GM13977 (cell line): ENCODE results near the gene DTX3.
A peak's percentile ranks its signal among the peaks of the same experiment; 100 is the strongest.
"Not testable (repeated sequence)": the region's sequence is repeated elsewhere in the genome, so short reads cannot be mapped to it uniquely, and the experiment has no call there.

Experiments used
- DNase-seq: peaks from one replicate; pipeline ENCODE4 v3.0.0; 2012; ENCODE audit warnings: low spot score
- in situ Hi-C: fragments of 300-500 bp; cut with MboI; formaldehyde crosslinking; loops from one replicate; pipeline ENCODE4 v1.12.0; 2022; ENCODE audit warnings: low sequenced_read_pairs, low pct_unique_long_range_greater_than_20kb, mixed read lengths, inconsistent platforms; ENCODE audit not compliant: unreplicated experiment
- TF ChIP-seq, protein P1 (sequence below): IDR thresholded peaks from 2 replicates; pipeline ENCODE4 v1.5.1; 2012; ENCODE audit warnings: mild to moderate bottlenecking, control low read depth; ENCODE audit not compliant: insufficient read depth; ENCODE audit errors: extremely low read depth, missing control alignments

The DTX3 gene

DNA sequence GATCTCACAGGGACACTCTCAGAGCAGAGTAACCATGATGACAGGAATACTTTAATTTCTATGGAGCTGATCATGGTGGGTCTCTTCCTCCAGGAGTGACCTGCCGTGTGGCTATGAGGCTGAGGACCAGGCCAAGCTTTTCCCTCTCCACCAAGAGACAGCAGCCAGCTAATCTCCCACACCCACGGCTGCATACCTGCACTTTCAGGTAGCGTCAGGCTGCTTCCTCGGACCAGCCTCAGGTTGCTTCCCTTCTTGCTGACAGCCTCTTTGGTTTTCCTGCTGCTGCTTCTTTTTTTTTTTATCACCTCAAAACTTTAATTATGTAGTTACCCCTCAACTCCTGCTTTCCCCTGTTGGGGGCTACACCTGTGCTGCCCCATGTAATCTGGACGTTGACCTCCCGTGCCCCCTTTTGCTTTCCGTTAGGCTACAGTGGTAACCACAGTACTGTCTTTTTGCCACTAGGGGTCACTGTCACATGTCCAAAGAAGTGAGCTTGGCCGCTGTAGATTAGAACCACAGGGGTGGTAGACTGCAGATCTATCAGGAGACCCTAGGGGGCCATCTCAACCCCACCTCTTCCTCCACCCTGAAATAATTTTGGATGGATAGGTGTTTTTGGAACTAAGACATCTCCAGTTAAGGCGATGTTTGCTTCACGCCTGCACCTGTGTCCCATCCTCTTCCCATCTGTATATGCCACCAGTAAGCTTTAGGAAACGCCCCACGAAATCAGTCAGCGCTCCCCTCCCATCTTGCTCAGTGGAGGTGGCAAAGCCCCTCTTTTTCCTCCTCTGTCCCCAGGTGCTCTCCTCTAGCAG is 21.4 kb upstream of the DTX3 start:
- in situ Hi-C loops, result no loop called here
- peak; percentile 89 for DNase-seq
- TF ChIP-seq, protein P1, sequence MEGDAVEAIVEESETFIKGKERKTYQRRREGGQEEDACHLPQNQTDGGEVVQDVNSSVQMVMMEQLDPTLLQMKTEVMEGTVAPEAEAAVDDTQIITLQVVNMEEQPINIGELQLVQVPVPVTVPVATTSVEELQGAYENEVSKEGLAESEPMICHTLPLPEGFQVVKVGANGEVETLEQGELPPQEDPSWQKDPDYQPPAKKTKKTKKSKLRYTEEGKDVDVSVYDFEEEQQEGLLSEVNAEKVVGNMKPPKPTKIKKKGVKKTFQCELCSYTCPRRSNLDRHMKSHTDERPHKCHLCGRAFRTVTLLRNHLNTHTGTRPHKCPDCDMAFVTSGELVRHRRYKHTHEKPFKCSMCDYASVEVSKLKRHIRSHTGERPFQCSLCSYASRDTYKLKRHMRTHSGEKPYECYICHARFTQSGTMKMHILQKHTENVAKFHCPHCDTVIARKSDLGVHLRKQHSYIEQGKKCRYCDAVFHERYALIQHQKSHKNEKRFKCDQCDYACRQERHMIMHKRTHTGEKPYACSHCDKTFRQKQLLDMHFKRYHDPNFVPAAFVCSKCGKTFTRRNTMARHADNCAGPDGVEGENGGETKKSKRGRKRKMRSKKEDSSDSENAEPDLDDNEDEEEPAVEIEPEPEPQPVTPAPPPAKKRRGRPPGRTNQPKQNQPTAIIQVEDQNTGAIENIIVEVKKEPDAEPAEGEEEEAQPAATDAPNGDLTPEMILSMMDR, result peak; percentile 94

DNA sequence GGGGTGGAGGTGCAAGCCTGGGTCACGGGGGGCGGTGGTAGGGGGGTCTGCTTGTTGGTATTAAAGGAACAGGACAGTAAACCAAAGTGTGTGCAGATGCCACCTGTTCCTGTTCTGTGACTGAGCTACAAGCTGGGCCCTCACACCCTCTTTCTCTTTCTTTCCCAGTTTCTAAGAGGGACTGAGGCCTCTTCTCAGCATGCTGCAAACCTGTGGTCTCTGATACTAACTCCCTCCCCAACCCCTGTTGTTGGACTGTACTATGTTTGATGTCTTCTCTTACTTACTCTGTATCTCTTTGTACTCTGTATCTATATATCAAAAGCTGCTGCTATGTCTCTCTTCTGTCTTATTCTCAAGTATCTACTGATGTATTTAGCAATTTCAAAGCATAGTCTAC is 20.6 kb upstream of the DTX3 start:
- in situ Hi-C loops, result no loop called here
- no peak for DNase-seq
- TF ChIP-seq, protein P1, result no peak

DNA sequence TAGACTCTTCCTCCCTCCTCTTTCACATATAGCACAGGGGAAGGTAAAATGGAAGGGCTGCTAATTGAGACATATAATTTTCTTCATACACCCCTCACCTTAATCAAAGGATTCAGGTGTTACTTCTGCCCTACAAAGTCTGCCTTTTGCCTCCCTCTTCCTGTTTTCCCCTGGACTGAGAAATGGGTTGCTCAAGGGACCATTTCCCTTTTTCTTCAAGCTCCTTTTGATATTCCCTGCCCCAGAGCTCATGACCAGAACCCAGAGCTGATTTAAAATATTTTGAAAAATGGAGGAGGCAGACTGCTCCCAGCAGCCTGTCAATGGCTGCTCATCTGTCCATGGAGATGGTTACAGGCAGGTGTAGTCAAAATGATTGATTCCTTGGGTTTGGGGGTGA is 19.9 kb upstream of the DTX3 start:
- DNase-seq, result no peak

DNA sequence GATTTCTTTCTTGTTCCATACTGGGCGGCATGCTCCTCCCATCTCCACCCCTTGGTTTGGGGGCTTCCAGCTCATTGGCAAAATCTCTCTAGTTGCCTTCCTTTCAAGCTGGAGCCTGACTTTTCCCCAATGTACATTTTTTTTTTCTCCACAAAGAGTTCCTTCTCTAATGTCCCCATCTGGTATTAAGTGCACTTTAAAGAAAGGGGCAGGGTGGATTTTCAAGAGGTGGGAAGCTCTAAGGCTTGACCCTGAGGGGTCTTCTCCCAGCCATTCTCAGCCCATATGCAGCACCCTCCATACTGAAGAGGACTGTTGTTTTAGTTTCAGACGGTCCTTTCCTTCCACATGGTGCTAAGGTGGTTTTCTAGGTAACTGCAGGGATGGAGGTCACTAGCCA is 19.5 kb upstream of the DTX3 start:
- TF ChIP-seq, protein P1, result no peak
- no peak for DNase-seq
- in situ Hi-C loops, result no loop called here

More for the DNA sequence above, 19.9 kb upstream of the DTX3 start:
- TF ChIP-seq, protein P1, result no peak
- in situ Hi-C loops, result no loop called here

DNA sequence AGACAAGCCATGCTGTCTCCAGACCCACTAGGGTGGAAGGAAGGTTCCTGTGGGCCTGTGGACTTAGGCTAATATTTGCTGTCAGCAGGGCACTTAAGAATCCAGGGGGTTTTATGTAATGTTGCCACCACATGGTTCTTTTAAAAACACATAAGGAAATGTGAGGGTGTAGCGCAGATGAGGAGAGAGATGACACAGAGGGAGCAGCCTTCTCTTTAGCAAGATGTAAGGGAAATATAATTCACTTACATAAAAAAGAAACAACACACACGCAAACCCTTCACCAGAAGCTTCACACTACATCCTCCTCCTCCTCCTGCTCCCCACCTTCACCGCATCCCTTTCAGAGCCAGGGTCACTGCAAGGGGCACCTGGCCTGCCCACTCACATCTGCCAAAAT is 18.5 kb upstream of the DTX3 start:
- in situ Hi-C loops, result no loop called here
- TF ChIP-seq, protein P1, result no peak
- DNase-seq, result no peak

DNA sequence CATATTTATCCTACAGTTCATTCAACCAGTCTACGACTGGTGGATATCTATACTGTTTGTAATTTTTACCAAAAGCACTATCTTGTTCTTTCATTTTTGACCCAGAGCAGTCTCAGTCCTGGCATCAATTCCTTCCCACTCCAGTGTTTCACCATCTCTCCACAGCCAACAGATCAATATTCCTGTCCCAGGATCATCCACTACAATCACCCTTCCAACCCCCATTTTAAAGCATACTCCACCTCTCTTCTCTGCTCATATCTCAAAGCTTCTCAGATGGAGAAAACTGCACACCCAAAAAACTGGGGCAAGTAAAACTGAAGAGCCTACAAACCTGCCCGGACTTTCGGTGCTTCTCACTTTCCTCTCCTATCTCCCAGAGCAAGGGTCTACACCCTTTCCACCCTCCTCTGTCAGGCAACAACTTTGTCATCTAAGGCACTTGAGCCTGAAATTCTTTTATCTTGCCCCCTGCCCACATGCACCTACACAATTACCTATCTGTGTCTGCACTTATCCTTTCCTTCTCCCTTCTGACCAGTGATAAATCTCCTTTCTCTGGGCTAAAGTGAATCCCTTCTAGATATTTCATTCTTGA is 17.7 kb upstream of the DTX3 start:
- no peak for DNase-seq
- TF ChIP-seq, protein P1, result no peak
- in situ Hi-C loops, result no loop called here

DNA sequence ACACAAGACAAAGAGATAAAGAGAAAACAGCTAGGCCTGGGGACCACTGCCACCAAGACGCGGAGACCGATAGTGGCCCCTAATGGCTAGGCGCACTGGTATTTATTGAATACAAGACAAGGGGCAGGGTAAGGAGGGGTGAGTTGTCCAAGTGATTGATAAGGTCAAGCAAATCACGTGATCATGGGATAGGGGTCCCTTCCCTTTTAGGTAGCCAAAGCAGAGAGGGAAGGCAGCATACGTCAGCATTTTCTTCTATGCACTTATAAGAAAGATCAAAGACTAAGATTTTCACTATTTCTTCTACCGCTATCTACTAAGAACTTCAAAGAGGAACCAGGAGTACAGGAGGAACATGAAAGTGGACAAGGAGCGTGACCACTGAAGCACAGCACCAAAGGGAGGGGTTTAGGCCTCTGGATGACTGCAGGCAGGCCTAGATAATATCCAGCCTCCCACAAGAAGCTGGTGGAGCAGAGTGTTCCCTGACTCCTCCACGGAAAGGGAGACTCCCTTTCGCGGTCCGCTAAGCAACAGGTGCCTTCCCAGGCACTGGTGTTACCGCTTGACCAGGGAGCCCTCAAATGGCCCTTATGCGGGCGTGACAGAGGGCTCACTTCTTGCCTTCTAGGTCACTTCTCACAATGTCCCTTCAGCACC is 15.5 kb upstream of the DTX3 start:
- DNase-seq, in situ Hi-C loops: not testable (repeated sequence)
